OCI-LY1 (cell line): ENCODE measurements around the gene LHX6.

ENCODE experiments used
- EZH2 ChIP-seq: fragments of 200-600 bp; sonication (generic), shearing (Covaris generic); IDR thresholded peaks from 2 replicates; pipeline ENCODE4 v1.8.0; 2017; ENCODE audit warnings: borderline replicate concordance, mixed run types, mild to moderate bottlenecking, antibody characterized with exemption, low read length, moderate library complexity, mixed read lengths
- TF ChIP-seq, protein P1 (sequence below): fragments of 200-600 bp; sonication (generic), shearing (Covaris generic); IDR thresholded peaks from 2 replicates; pipeline ENCODE4 v1.5.1; 2017; ENCODE audit warnings: mild to moderate bottlenecking, antibody characterized with exemption, low read length, moderate library complexity, mixed read lengths

DNA sequence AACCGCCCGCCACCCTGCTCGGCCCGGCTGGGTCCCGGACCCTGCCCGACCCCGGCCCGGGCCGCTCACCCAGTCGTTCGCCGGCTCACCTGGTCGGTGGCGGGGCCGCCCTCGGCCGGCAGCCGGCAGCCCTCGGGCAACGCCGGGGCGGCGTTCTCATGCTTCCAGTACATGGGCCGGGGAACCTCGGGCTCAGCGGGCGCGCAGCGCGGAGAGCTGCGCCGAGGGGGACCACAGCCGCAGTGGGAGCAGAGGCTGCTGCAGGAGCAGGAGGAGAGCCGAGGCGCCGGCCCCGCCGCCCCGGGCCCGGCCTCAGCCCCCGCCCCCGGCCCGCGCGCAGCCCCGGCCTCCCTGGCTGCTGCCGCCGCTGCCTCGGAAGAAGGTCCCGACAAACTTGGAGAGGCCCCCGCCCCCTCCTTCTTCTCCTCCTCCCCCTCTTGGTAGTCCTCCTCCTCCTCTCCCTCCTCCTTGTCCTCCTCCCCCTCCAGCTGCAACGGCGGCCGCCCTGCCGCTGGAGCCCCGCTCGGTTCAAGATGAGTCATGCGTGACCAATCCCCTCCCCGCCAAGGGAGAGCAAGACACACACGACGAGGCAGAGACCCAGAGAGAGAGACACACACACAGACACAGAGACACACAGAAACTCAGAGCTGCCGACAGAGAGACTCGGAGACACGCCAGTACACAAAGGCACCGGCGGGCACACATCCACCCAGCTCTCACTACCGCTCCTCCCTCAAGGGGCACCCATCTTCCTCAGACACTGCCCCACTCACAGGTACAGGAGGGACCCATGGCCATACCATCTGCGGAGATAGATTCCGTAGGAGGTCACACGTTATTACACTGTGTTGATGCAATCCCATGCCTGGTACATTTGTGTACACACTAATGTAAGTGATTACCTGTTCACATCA lies at the start of gene LHX6:
- TF ChIP-seq, protein P1, sequence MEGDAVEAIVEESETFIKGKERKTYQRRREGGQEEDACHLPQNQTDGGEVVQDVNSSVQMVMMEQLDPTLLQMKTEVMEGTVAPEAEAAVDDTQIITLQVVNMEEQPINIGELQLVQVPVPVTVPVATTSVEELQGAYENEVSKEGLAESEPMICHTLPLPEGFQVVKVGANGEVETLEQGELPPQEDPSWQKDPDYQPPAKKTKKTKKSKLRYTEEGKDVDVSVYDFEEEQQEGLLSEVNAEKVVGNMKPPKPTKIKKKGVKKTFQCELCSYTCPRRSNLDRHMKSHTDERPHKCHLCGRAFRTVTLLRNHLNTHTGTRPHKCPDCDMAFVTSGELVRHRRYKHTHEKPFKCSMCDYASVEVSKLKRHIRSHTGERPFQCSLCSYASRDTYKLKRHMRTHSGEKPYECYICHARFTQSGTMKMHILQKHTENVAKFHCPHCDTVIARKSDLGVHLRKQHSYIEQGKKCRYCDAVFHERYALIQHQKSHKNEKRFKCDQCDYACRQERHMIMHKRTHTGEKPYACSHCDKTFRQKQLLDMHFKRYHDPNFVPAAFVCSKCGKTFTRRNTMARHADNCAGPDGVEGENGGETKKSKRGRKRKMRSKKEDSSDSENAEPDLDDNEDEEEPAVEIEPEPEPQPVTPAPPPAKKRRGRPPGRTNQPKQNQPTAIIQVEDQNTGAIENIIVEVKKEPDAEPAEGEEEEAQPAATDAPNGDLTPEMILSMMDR, result no peak
- no peak for TF ChIP-seq EZH2
